ENCODE results near the gene SLC35G6.
A peak's percentile ranks its signal among the peaks of the same experiment; 100 is the strongest.
"Not testable (repeated sequence)": the region's sequence is repeated elsewhere in the genome, so short reads cannot be mapped to it uniquely, and the experiment has no call there.

The SLC35G6 gene

DNA sequence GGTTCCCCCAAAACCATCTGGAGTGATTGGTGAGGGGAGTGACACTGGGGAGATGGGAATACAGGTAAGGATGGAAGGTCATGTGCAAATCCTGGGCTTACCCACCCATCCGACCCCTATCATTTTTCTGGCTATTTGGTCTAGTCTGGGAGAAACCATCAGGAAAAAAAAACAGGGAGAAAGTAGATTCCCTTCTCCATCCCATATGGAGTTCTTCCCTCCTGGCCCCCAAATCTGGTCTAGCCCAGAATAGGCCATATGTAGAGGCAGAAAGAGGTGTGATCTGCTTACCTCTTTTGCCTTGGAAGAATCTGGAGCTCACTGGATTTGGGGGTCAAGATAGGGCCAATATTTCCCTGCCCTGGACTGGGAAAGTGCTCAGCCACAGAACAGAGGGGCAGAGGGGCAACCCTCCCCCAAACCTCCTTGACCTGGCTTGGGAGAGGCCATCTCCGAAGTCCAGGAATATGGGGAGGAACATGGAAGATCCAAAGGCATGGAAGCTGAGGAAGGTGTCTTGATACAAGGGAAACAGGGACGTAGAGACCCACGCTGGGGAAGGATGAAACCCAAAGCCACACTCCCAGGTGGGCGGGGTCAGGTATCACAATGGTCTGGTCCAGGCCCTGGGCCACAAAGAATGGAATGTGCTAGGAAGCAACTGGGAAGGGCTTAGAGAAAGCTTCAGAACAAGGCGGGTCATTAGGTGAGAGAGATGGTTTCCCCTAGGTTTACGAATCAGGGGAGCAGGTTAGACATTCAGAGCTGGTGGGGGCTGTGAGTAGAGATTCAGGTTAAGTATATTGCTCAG, 20.2 kb upstream of the SLC35G6 start:
- no peak for DNase-seq

DNA sequence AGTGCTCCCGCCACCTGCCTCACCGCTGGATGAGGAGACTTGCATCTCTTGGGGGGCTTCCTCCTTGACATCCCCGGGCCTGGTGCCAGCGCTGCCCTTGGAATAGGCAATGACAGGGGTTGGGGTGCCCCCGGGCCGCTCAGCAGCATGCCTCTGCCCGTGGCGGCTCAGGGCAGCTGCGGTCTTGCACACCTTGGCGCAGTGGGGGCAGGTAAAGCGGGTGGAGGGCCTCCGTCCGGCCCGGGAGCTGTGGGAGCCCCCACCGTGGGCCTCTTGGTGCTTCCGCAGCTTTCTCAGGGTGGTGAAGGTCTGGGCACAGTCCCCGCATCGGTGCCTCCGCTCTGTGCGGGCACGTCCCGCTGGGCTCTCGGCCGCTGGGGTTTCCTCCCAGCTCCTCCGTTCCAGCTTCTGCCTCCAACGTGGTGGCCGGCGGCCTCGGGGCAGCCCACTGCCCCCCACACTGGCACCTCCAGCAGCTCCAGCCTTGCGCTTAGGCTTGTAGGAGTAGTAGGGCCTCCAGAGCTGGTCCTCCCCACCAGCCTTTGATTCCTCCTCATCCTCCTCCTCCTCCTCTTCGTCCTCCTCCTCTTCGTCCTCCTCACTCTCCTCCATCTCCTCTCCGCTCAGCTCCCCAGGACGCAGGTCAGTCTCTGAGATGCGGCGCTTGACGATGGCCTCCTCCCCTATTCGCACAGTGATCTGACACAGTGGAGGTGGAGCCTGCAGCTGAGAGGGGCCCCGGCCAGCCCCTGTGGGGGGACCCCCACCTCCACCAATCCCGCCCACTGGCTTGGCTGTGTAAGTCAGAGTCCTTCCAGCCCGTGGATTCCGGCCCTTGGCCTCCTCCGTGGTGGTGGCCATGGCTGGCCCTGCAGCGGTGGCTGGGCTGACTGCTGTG, 18.5 kb upstream of the SLC35G6 start:
- DNase-seq: no peak

DNA sequence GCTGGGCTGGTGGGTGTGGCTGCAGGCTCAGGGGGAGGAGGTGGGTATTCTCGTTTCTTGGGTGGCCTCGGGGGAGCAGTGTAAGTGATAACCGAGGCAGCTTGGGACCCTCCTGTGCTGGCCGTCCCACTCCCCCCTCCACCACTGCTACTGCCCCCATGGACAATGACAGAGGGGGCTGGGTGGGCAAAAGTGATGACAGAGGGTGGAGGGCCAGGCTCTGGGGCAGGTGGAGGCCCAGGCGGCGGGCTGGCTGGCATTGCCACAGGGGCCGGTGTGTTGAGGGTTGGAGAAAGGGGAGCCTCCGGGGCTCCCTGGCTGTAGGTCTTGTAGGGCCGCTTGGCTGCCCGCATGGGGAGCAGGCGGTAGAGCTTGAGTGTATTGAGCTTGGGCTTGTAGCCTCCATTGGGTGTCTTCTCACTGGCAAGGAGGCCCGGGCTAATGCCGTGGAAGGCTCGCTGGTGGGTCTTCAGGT, 17.8 kb upstream of the SLC35G6 start:
- no peak for DNase-seq

DNA sequence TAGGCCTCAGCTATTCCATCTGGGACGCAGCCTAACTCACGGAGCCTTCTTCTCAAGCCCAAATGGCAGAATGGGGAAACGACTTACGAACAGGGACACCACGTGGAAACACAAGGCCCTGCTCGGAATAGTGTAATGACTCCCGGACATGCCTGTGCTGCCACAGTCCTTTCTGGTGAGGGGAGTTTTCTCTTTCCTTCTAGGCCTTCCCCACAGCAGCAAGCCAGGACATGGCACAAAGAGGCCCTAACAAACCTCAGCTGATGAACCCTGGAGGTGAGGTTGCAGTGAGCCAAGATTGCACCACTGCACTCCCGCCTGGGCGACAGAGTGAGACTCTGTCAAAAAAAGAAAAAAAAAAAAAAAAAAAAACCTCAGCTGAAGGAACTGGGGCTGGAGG, 17.2 kb upstream of the SLC35G6 start:
- no peak for DNase-seq

DNA sequence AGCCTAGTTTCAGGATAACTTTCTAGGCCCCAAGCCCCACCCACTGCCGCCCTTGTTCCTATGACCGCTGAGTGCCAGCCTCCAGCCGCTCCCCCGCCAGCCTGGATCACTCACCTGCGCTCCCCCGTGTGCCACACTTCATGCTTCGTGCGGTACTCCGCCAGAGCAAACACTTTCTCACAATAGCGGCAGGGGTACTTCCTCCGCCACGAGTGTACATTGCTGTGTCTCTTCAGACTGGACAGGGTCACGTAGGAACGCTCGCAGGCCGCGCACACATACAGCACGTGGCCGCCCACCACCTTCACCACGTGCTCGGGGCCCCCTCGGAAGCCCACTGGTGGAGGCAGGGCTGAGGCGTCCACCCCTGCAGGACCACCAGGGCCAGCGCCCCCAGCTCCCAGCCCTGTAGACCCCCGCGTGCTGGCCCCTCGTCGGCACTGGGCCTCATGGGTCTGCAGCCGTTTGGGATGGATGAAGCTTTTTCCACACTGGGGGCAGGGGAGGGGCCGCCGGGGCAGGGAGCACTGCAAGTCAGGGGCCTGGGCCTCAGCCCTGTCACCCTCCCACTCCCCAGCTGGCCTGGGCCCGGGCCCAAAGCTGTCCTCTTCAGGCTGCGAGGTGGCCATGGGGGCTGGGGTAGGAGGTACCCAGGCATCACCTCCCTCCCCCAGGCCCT, 15.5 kb upstream of the SLC35G6 start:
- no peak for DNase-seq

DNA sequence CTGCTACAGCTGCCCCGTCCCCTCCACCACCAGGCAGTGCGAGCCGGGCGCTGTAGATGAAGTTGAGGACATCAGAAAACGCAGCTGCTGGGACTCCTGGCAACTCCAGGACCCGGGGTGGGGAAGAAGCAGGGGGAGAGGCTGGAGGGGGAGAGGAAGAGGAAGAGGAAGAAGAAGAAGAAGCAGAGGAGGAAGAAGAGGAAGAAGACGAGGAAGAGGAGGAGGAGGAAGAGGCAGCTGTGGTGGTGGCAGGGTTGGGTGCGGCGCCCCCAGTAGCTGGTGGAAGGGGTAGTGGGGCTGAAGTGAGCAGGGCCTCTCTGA, 15.0 kb upstream of the SLC35G6 start:
- DNase-seq: no peak

DNA sequence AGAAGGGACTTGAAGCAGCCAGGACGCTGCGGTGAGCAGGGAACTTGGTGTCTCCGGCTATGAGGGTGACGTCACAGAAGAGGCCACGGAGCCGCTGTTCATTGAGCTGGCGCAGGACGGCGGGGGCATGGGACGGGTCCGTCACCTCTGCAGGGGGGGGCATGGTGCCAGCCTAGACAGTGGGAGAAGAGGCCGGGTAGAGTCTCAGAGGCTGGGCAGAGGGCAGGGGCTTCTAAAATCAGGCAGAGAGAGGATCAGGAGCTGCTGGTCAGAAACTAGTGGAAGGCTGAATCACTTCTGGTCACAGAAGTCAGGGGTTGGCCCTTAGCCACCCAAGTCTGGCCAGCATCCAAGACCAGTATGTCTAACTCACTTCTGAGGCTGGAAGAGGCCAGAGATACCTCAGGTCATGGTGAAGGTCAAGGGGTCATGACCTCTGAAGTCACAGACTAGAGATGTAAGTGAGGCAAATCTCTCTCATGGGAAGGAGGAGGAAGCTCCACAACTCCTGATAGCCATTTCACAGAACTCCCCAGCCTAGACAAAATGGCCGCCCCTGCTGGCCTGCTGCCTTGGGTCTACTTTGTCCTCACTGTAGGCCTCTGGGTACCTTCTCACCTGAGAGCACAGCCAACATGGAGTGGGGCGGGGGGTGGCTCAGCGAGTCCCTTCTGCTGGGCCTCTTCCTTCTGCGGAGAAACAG, 14.5 kb upstream of the SLC35G6 start:
- DNase-seq: peak; percentile 65

DNA sequence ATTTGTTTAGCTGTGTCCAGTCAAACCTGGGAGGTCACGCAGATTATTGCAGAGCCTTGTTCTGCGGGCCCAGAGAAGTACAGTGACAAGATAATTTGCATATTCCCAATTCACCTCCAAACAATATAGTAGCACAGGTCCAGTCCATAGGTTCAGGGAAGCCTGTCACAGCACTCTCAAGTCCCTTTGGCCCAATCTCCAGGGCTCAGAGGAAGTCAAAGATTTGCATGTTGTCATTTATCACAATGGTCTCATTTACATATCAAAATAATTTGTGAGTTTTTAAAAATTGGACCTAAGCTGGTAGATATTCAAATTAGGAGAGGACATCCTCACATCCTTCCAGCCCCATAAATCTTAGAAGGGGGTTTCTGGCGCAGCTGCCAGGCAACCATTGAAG, 13.7 kb upstream of the SLC35G6 start:
- DNase-seq: no peak

DNA sequence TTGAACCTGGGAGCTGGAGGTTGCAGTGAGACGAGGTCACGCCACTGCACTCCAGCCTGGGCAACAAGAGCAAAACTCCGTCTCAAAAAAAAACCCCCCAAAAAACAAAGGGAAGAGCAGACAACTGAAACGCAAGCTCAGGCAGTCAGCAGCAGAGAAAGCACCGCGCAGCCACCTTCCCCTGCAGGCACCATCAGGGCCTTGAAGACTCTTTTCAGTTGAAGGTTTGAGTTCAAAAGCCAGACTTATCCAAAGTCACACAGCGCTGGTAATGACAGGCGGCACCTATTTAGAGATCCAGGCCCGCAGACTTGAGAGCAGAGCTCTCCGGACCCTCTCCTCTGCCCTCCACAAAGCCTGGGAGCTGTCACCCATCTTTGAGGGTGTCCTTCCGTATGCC, 13.0 kb upstream of the SLC35G6 start:
- DNase-seq: no peak

DNA sequence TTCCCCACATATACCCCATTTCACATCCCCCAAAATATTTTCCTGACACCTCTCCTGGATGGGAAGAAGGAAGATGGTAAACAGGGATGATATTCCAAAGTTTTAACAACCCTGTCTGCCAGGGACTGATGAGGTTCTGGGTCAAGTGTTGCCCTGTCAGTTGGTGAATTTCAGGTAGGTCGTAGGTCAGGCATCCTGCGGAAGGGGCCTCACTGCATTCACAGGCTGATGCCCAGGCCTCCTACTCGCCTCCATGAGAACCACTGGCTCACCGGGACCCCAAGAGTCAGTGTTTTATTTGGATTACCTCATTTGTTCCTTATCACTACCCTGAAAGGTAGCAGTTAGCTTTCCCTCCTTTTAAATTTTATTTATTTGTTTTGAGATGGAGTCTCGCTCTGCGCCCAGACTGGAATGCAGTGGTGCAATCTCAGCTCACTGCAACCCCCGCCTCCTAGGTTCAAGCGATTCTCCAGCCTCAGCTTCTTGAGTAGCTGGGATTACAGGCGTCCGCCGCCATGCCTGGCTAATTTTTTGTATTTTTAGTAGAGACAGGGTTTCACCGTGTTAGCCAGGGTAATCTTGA, 12.3 kb upstream of the SLC35G6 start:
- DNase-seq: no peak

DNA sequence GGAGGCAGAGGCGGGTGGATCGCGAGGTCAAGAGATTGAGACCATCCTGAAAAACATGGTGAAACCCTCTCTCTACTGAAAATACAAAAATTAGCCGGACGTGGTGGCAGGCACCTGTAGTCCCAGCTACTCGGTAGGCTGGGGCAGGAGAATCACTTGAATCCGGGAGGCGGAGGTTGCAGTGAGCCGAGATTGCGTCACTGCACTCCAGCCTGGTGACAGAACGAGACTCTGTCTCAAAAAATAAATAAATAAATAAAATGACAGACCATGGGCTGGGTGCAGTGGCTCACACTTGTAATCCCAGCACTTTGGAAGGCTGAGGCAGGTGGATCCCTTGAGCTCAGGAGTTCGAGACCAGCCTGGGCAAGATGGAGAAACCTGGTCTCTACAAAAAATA, 11.4 kb upstream of the SLC35G6 start:
- DNase-seq: not testable (repeated sequence)

DNA sequence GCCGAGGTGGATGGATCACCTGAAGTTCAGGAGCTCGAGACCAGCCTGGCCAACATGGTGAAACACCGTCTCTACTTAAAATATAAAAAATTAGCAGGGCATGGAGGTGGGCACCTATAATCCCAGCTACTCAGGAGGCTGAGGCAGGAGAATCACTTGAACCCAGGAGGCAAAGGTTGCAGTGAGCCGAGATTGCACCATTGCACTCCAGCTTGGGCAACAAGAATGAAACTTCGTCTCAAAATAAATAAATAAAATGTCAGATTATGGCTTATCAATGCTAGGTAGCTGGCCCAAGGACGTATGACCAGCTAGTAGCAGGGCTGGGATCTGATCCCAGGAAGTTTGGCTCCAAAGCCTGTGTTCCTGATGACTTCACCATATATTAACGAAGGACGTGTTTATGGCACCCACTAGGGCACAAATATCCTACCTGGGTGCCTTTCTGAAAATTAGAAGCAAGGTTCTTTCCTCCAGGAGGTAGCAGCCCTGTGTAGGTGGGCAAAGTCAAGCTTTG, 10.7 kb upstream of the SLC35G6 start:
- DNase-seq: not testable (repeated sequence)

DNA sequence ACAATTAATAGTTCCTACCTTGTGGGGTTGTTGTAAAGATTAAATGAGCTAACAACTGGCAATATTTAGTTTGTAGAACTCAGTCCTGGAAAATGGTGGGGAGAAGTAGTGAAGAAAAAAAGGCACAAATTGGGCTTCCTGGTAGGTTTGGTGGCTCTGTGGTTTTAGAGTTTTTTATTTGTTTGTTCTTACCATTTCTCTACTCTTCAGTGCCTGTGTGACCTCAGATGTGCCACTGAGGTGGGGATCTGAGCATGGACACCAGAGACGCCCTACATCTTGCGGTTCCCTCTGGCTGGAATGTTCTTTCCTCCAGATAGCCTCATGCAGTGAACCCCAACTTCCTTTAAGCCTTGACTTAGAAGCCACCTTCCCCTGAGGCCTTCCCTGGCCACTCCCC, 9.5 kb upstream of the SLC35G6 start:
- no peak for DNase-seq

DNA sequence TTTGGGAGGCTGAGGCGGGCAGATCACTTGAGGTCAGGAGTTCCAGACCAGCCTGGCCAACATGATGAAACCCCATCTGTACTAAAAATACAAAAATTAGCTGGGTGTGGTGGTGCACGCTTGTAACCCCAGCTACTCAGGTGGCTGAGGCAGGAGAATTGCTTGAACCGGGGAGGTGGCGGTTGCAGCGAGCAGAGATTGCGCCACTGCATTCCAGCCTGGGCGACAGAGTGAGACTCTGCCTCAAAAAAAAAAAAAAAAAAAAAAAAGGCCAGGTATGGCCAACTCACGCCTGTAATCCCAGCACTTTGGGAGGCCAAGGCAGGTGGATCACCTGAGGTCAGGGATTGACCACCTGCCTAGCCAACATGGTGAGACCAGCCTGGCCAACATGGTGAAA, 6.5 kb upstream of the SLC35G6 start:
- DNase-seq: not testable (repeated sequence)

DNA sequence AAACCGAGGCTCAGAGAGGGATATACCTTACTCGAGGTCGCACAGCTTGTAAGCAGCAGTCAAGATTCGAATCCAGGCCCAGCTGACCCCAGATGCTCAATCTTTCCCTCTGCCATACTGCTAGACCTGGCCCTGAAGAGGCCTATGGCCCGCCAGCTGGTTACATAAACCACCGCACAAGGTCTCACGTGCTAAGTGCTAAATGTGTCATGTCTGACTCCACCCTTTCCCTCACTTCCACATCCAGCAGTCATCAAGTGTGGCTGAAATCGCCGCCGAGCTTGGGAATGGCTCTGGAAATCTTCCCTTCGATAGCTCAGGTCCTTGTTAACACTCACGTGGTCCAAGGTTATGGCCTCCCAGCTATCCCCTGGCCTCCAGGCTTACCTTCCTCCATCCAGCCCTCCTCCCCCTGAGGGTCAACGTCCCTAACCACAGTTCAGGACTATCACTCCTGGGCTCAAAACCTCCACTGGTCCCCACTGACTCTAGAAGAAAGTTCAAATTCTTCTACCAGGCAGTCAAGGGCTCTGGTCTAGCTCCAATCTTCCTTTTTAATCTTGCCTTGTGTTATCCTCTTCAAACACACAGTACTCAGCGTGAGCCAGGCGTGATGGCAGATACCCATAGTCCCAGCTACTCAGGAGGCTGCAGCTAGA, 5.4 kb upstream of the SLC35G6 start:
- peak; percentile 79 for DNase-seq

DNA sequence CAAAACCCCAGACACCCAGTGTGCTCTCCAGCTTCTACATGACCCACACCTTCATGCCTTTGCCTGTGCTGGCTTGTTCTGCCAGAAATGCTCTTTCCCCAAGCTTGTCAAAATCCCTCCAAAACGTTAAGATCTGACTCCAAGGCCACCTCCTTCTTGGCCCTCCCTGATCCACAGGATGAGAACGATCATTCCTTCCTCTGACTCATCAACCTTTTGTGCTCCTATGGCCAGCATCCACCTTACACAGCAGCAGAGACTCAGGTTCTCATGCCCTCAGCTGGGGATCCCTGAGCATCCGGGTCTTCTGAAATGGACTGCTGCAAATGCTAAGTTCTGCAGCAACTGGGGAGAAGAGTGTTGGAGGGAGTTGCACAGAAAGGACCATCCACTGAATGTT, 4.8 kb upstream of the SLC35G6 start:
- no peak for DNase-seq

DNA sequence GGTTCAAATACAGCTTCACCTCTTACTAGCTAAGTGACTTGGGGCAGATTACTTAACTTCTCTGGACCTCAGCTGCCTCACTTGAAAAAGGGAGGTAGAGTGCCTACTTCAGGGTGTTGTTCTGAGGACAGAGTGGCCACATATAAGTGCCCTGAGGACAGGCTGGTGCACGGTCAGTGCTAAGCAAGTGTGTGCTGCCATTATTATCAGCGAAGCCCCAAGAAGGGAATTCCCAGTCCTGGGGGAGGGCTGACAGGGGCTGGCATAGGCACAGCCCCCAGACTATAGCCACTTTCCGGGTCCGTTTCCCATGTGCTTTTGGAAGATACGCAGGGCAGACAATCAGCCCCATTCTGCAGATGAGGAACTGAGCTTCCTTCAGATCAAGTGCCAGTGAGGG, 4.3 kb upstream of the SLC35G6 start:
- no peak for DNase-seq

DNA sequence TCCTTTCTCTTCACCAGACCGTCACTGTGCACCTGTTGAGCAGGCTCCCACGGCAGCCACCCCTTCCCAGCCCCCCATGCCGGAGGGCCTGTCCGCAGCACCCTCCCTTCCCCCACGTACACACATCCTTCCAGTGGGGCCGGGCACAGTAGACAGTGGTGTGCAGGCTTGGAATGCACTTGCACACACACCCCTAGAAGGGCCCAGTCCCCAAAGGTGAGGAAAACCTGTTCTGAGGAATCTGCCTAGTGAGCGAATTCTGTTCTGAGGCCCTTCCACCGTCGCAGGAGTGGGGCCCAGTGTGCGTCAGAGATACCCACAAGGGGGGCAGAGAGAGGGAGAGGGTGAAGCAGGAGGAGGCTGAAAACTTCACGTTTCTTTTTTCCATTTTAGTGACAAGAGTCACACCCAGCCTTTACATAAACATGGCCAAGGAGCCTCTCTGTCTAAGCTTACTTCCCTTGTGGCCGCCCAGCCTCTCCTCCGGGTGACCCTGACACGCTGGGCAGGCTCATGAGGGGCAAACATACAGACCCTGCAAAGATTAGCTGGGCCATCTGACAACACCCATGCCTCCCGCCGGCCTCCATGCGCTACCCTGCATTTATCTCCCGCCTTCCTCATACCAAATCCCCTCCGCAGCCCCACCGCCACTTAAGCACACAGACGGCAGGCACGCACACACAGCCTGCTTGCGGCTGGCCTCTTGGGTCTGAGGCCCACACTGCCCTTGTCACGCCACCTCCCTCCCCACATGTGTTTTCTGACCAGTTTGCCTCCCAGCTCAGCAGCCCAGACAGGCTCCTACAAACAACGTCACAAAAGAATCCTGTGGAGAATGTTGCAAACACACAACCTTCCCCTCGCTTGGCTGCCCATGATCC, 3.6 kb upstream of the SLC35G6 start:
- peak; percentile 22 for DNase-seq

DNA sequence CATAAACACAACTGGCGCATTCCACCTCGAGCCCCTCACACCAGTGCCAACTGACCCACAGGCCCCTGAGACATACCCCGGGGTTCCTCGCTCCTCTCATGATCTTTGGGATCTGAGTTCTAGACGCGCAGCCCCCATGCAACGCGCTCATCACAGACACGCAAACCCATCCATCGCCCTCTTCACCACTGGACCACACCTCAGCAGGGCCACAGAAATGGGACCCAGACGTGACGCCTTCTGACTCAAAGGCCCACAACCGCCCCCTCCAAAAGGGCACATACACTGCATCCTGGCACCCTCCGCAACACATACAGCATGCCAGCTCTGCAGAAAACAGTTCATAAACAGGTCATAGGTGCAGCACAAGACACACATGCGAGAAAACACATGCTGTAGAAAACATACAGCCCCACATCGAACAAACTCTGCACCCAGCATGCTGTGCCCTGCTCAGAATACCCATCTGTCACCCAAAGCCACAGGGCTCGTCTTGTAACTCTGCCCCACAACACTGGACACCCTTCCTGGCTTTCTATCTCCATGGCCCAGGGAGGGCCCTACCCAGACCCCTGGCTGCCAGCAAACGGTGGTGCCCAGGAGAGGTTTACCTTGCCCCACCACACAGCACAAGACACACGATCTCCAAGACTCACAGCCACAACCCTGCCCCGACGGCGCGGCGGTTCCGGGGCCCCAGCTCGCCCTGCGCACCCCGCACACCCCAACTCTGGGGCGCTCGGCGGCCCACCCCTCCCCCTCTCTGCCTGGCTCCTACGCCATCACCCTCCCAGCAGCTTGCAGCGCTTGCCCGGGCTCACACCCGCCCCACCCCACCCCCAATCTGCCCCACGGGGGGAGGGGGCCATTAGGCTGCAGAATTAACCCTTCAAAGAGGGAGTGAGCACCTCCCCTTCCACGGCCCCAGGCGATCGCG, 2.7 kb upstream of the SLC35G6 start:
- DNase-seq: no peak

Data from inflammatory macrophage treated with lipopolysaccharide for 4 hours (primary cell).